ENCODE measurements around the gene MRAS.

Gene MRAS

DNA sequence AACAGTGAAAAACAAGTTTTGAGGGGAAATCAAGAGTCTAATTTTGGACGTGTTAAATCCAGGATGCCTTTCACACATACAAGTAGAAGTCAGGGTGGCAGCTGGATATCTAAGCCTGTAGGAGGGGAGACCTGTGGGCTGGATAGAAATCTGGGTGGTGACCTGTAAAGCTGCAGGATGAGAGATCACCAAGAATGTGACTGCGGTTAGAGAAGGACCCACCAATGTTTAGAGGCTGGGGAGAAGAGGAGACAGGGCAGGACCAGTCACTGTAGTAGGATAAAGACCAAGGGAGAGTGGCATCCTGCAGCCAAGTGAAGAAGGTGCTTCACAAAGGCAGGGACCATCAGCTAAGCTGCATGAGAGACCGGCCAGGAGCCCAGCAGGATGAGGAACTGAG lies 36.2 kb downstream of the MRAS start:
- TF ChIP-seq, protein P1, sequence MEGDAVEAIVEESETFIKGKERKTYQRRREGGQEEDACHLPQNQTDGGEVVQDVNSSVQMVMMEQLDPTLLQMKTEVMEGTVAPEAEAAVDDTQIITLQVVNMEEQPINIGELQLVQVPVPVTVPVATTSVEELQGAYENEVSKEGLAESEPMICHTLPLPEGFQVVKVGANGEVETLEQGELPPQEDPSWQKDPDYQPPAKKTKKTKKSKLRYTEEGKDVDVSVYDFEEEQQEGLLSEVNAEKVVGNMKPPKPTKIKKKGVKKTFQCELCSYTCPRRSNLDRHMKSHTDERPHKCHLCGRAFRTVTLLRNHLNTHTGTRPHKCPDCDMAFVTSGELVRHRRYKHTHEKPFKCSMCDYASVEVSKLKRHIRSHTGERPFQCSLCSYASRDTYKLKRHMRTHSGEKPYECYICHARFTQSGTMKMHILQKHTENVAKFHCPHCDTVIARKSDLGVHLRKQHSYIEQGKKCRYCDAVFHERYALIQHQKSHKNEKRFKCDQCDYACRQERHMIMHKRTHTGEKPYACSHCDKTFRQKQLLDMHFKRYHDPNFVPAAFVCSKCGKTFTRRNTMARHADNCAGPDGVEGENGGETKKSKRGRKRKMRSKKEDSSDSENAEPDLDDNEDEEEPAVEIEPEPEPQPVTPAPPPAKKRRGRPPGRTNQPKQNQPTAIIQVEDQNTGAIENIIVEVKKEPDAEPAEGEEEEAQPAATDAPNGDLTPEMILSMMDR (IDR thresholded peaks at IDR 0.05; ENCODE audit: insufficient read depth, low read depth, low read length, missing control alignments), result no peak
- H3K4me3 ChIP-seq (ENCODE audit: low read length), result no peak overlapping the region
- no peak for DNase-seq (ENCODE audit: low read depth)

DNA sequence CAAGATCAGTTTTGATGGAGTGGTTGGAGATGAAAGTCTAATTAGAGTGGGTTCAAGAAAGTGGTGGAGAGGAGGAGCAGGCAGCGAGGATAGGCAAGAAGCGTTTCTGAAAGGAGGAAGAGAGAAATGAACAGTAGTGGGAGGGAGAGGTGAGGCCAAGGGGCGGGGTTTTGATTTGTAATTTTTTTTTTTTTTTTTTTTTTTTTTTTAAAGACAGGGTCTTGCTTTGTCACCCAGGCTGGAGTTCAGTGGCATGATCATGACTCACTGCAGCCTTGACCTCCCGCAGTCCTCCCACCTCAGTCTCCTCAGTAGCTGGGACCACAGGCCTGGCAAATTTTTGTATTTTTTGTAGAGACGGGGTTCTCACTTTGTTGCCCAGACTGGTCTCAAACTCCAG lies 36.6 kb downstream of the MRAS start:
- H3K4me3 ChIP-seq (ENCODE audit: low read length), result no peak overlapping the region
- TF ChIP-seq, protein P1 (IDR thresholded peaks at IDR 0.05; ENCODE audit: insufficient read depth, low read depth, low read length, missing control alignments), result no peak

DNA sequence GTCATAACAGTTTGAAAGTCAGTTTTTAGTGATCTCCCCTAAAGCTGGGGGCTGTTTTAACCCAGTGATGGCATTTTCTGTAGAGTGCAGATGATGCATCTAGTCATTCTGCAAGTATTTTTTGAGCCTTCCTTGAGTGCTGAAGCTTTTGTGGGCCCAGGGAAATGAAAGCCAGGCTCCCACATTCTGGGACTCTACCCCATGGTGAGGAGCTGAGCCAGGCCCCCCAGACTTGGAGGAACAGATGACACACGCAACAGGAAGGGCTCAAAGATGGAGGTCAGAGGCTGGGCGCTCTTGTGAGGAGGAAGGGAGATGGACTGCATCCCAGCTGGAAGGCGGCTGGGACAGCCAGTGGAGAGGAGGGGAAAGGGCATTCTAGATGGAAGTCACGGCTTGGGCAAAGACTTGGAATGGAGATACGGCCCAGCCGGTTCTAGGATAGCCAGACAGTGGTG lies 40.8 kb downstream of the MRAS start:
- no peak overlapping the region for H3K4me3 ChIP-seq (ENCODE audit: low read length)
- no peak for DNase-seq (ENCODE audit: low read depth)
- TF ChIP-seq, protein P1 (IDR thresholded peaks at IDR 0.05; ENCODE audit: insufficient read depth, low read depth, low read length, missing control alignments), result no peak

More for the DNA sequence above, 36.6 kb downstream of the MRAS start:
- no peak for DNase-seq (ENCODE audit: low read depth)

DNA sequence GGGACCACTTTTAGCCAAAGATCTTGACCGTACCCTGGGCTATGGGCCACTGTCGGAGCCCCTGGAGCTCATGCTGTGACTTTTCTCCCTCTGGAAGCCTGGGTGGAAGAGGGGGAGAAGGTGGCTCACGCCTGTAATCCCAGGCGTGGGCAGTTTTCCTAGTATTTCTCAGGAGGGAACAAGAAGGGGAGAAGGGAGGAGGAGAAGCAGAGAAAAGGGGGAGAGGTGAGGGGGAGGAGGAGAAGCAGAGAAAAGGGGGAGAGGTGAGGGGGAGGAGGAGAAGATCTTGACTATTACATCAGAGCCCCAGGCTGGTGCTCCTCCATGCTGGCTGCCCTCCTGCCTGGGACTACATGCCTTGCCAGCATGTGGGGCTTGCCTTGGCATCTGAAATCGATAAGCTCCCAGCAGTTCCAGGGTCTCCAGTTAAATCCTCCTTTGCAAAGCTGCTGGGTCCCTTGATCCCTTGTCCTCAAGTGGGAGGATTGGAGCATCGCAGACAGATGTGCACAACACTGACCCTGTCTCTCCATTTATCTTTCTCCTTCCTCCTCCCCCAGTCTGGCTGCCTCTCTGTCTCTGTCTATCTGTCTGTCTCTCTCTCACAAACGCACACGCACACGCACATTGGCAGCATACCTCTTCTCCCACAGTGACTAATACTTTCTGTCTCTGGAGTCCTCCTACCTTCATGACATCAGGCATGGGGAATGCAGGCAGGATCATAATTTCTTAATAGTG lies 41.6 kb downstream of the MRAS start:
- peak; percentile 95 for DNase-seq (ENCODE audit: low read depth)
- TF ChIP-seq, protein P1 (IDR thresholded peaks at IDR 0.05; ENCODE audit: insufficient read depth, low read depth, low read length, missing control alignments), result no peak
- H3K4me3 ChIP-seq (ENCODE audit: low read length), result no peak overlapping the region

DNA sequence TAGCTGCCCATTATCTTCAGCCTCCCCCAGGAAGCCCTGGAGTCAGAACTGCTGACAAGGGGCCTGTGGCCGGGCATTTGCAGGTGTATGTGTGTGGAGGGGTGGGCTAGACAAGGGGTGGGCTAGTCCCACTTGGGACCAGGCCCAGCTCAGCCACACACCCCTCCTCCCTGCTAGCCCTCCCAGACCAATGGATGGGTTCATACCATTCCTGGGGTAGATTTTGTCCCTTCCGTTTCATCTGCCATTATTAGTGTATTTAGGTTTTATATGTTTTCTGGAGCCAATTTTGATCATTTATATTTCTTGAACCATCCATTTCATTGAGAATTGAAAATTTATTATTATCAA lies 42.2 kb downstream of the MRAS start:
- TF ChIP-seq, protein P1 (IDR thresholded peaks at IDR 0.05; ENCODE audit: insufficient read depth, low read depth, low read length, missing control alignments), result no peak
- H3K4me3 ChIP-seq (ENCODE audit: low read length), result no peak overlapping the region
- no peak for DNase-seq (ENCODE audit: low read depth)

DNA sequence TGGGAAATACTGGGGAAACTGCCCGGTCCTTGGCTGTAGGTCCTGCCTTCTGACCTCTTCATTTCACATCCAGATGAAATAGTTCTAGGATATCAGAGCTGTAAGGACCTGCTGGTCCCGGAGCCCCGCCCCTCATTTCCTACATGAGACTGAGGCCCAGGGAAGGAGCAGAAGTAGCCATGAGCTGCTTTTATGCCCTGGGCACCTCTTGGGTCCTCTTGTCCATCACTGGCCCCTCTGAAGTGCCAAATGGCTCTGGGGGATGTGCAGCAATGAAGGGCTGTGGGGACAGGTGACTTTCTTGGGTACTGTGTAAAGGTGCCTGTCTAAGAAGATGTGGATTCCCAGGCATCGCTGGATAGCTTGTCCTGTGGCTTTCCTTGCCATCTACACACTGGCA lies 45.8 kb downstream of the MRAS start:
- no peak overlapping the region for H3K4me3 ChIP-seq (ENCODE audit: low read length)
- TF ChIP-seq, protein P1 (IDR thresholded peaks at IDR 0.05; ENCODE audit: insufficient read depth, low read depth, low read length, missing control alignments), result no peak
- no peak for DNase-seq (ENCODE audit: low read depth)

DNA sequence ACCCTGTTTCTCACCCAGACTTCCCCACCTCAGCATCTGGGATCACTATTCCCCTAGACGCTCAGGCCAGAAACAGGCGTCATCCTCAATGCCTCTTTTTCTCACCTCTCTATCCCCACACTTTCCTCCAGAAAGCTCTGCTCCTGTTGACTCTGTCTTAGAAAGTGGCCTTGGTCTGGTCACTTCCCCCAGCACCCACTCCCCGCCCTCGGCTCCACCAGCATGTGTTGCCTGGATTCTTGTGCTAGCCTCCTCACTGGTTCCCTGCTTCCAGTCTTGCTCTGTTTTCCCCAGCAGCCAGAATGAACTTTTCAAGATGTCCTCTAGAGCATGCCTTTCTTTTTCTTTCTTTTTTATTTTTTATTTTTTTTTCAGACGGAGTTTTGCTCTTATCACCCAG lies 46.3 kb downstream of the MRAS start:
- no peak overlapping the region for H3K4me3 ChIP-seq (ENCODE audit: low read length)
- DNase-seq (ENCODE audit: low read depth), result no peak
- TF ChIP-seq, protein P1 (IDR thresholded peaks at IDR 0.05; ENCODE audit: insufficient read depth, low read depth, low read length, missing control alignments), result no peak

All from epithelial cell of esophagus (primary cell).